K562 (cell line): ENCODE results near the gene CMTR1. TPM values are rescaled to one million over a fixed set of nuclear protein-coding genes. Genes with fewer than 3 reads are reported as not detected.

Source experiments
- ATAC-seq: fragments of 200-7000 bp; cut with Tn5 transposase; 3 replicates; pipeline ENCODE4 v1.9.1; 2020; ENCODE audit warnings: moderate library complexity
- BruUV-seq: library from RNA; stranded (reverse); fragments of 400-500 nt; replicated peaks from 2 replicates; lab custom pipeline; 2021; lab: Mats Ljungman, UMichigan
- CTCF ChIA-PET: fragments of 300-600 bp; formaldehyde crosslinking; extraction: SDS; loops from one replicate; lab custom pipeline; 2021; ENCODE audit warnings: low intra/inter-chr PET ratio; lab: Yijun Ruan, JAX
- POLR2A ChIA-PET: fragments of 300-600, 350-650 bp; sonication (Branson Sonifier 250); formaldehyde crosslinking; extraction: SDS; loops from one replicate; lab custom pipeline; 2021; ENCODE audit warnings: antibody characterized with exemption, inconsistent platforms; lab: Yijun Ruan, JAX
- DNase-seq, 4 experiments: peaks; one replicate each; pipeline versions ENCODE4 v3.0.0 to v3.0.0-alpha.2; 2011 to 2018; ENCODE audit warnings: low spot score in 3 of 4, mixed read lengths in 3 of 4; ENCODE audit errors: extremely low read depth in 1 of 4
- FAIRE-seq: peaks from 2 replicates; lab custom pipeline; 2011; peaks lifted over from hg19 to GRCh38; lab: Jason Lieb, UNC
- H2AFZ ChIP-seq: 2 replicates; pipeline ENCODE4 v1.6.0; 2011; ENCODE audit warnings: low read depth, low read length, control low read depth, inconsistent platforms
- H3K27ac ChIP-seq: fragments of 200-600 bp; 3 replicates; pipeline ENCODE4 v1.8.0; 2011; ENCODE audit warnings: low read depth, mild to moderate bottlenecking, control low read depth, inconsistent platforms, low read length, moderate library complexity, mixed read lengths; ENCODE audit errors: extremely low read depth
- H3K27me3 ChIP-seq, 2 experiments: fragments of 300-600 bp in 1 of 2; 2 replicates in 1 of 2; 3 replicates in 1 of 2; pipeline versions ENCODE4 v1.6.0 to v1.8.0; 2011; ENCODE audit warnings: inconsistent platforms in 2 of 2, low read length in 2 of 2, mild to moderate bottlenecking in 1 of 2, mixed read lengths in 1 of 2, moderate library complexity in 1 of 2; ENCODE audit not compliant: control insufficient read depth in 2 of 2, insufficient read depth in 2 of 2
- H3K36me3 ChIP-seq: fragments of 300-600 bp; 3 replicates; pipeline ENCODE4 v1.8.0; 2011; ENCODE audit warnings: mild to moderate bottlenecking, low read length, inconsistent platforms; ENCODE audit not compliant: control insufficient read depth, insufficient read depth
- H3K4me1 ChIP-seq, 2 experiments: fragments of 200-600 bp in 1 of 2; replicated peaks in 1 of 2; 2 replicates in 1 of 2; 3 replicates in 1 of 2; pipeline versions ENCODE4 v1.5.1 to v1.8.0; 2011; ENCODE audit warnings: inconsistent platforms in 2 of 2, low read length in 2 of 2, mild to moderate bottlenecking in 1 of 2, mixed read lengths in 1 of 2, moderate library complexity in 1 of 2; ENCODE audit not compliant: control insufficient read depth in 2 of 2, insufficient read depth in 2 of 2
- H3K4me2 ChIP-seq: 2 replicates; pipeline ENCODE4 v1.6.1; 2011; ENCODE audit warnings: low read length, control low read depth, inconsistent platforms, mixed read lengths; ENCODE audit not compliant: insufficient read depth
- H3K4me3 ChIP-seq: fragments of 200-600 bp; sonication (generic), shearing (Covaris generic); 2 replicates; pipeline ENCODE4 v1.5.1; 2016; ENCODE audit warnings: control low read depth, inconsistent platforms
- H3K79me2 ChIP-seq: fragments of 200-600 bp; 3 replicates; pipeline ENCODE4 v1.8.0; 2011; ENCODE audit warnings: low read length, inconsistent platforms; ENCODE audit not compliant: control insufficient read depth, insufficient read depth
- H3K9ac ChIP-seq, 2 experiments: 2 replicates each; pipeline versions ENCODE4 v1.6.0 to v1.6.1; 2011; ENCODE audit warnings: low read depth in 2 of 2, low read length in 2 of 2, control low read depth in 1 of 2, inconsistent platforms in 1 of 2, mild to moderate bottlenecking in 1 of 2, mixed read lengths in 1 of 2; ENCODE audit not compliant: insufficient read depth in 1 of 2
- H3K9me1 ChIP-seq: one replicate; pipeline ENCODE4 v1.6.0; 2011; ENCODE audit warnings: inconsistent platforms, mild to moderate bottlenecking, low read length, moderate library complexity; ENCODE audit not compliant: control insufficient read depth, insufficient read depth
- H3K9me3 ChIP-seq: replicated peaks from 2 replicates; pipeline ENCODE4 v1.5.1; 2011; ENCODE audit warnings: low read depth, low read length, inconsistent platforms; ENCODE audit not compliant: control insufficient read depth, insufficient read depth
- H4K20me1 ChIP-seq: replicated peaks from 2 replicates; pipeline ENCODE4 v1.6.1; 2011; ENCODE audit warnings: low read length, inconsistent platforms, mixed read lengths; ENCODE audit not compliant: control insufficient read depth, insufficient read depth
- ARID1B ChIP-seq: fragments of 450-650 bp; IDR thresholded peaks from 2 replicates; pipeline ENCODE4 v1.6.1; 2016; ENCODE audit warnings: antibody characterized with exemption, mild to moderate bottlenecking, inconsistent platforms
- CCNT2 ChIP-seq: IDR thresholded peaks from 2 replicates; pipeline ENCODE4 v1.6.1; 2011; ENCODE audit warnings: borderline replicate concordance, low read depth, mild to moderate bottlenecking, moderate library complexity, mixed read lengths, low read length; ENCODE audit not compliant: insufficient read length; ENCODE audit errors: extremely low read depth
- ELF4 ChIP-seq: fragments of 450-650 bp; formaldehyde crosslinking; IDR thresholded peaks from 2 replicates; pipeline ENCODE4 v1.4.0; 2022; ENCODE audit warnings: missing genetic modification characterization
- GTF2E2 ChIP-seq: fragments of 200-800 bp; sonication (Bioruptor generic); IDR thresholded peaks from 2 replicates; pipeline ENCODE4 v1.6.1; 2016; ENCODE audit warnings: missing genetic modification characterization, missing compliant biosample characterization
- GTF2F1 ChIP-seq: IDR thresholded peaks from 2 replicates; pipeline ENCODE4 v1.6.1; 2011; ENCODE audit warnings: low read depth, low read length, improper control_type of control experiment
- NCOA2 ChIP-seq, 2 experiments: fragments of 450-650 bp; IDR thresholded peaks; 2 replicates each; pipeline ENCODE4 v1.6.1; 2018; ENCODE audit warnings: mild to moderate bottlenecking in 2 of 2, moderate library complexity in 1 of 2; ENCODE audit not compliant: partially characterized antibody in 2 of 2
- PCBP2 ChIP-seq: fragments of 200-400 bp; formaldehyde crosslinking; IDR thresholded peaks from 2 replicates; pipeline ENCODE4 v1.6.1; 2018; ENCODE audit warnings: low read length, low read depth, mild to moderate bottlenecking, moderate library complexity; ENCODE audit not compliant: poor library complexity, severe bottlenecking
- ZKSCAN3 ChIP-seq: fragments of 250-450 bp; sonication (Bioruptor Pico); IDR thresholded peaks from 2 replicates; pipeline ENCODE4 v1.4.0; 2020
- ZNF354B ChIP-seq: fragments of 250-450 bp; sonication (Bioruptor Pico); IDR thresholded peaks from 2 replicates; pipeline ENCODE4 v1.4.0; 2020
- ZNF592 ChIP-seq: fragments of 450-650 bp; IDR thresholded peaks from 2 replicates; pipeline ENCODE4 v1.6.1; 2017; ENCODE audit warnings: antibody characterized with exemption, mild to moderate bottlenecking
- WGBS: fragments of 100-300 bp; shearing (Covaris generic); methylation state at CpG from one replicate; pipeline ENCODE4 v1.1.6; 2016; ENCODE audit warnings: low coverage, mixed read lengths; ENCODE audit not compliant: insufficient coverage; ENCODE audit errors: missing lambda C conversion rate; 5-methylcytosine and 5-hydroxymethylcytosine counted together
- in situ Hi-C: fragments of 300-500 bp; cut with MboI; formaldehyde crosslinking; loops from 4 replicates; pipeline ENCODE4 v1.15.0; 2018; ENCODE audit warnings: inconsistent platforms, mixed read lengths
- intact Hi-C: fragments of 100-400 bp; cut with micrococcal nuclease; formaldehyde crosslinking; loops from 2 replicates; pipeline ENCODE4 v1.14.2; 2022
- polyA plus RNA-seq, 8 experiments: library from polyadenylated mRNA; depleted of rRNA in 4 of 8; stranded (reverse) in 5 of 8; unstranded in 3 of 8; fragments of >200 nt; fragmentation: Nextera tagmentation in 2 of 8; fragmentation: Illumina TruSeq in 1 of 8; extraction: Ambion mirVana in 2 of 8; extraction: Trizol in 1 of 8; gene quantifications; 2 replicates each; pipeline versions ENCODE4 v1.2.1 to v1.2.3, GENCODE V29; 2011 to 2014; ENCODE audit warnings: inconsistent platforms in 1 of 8, missing spikeins in 1 of 8
- total RNA-seq, 7 experiments: library from RNA; depleted of rRNA in 6 of 7; stranded (reverse); fragments of >200 nt in 6 of 7; fragmentation: Illumina TruSeq in 2 of 7; extraction: Trizol in 2 of 7; gene quantifications; 2 replicates each; pipeline versions ENCODE4 v1.2.1 to v1.2.3, GENCODE V29; 2011 to 2021; ENCODE audit warnings: low replicate concordance in 1 of 7
- TF ChIP-seq, protein P1 (sequence below): fragments of 200-800 bp; sonication (Bioruptor generic); IDR thresholded peaks from 2 replicates; pipeline ENCODE4 v1.6.1; 2016; ENCODE audit warnings: missing genetic modification characterization, missing compliant biosample characterization

CMTR1 gene
- total and polyA plus RNA-seq, 9 of the 15 experiments (the other 6 are each of a cell fraction or from before 2014, with no cell fraction given): 2.9 to 63.5 (median 49.5) TPM

- intact Hi-C loops: loop anchor here (5.0 kb wide), 1 partner anchor 44 kb away; no protein-coding TSS in a partner anchor
- CTCF ChIA-PET: no interaction called here
- TF ChIP-seq CCNT2: no peak
- TF ChIP-seq PCBP2: no peak
- TF ChIP-seq ZNF592: no peak
- TF ChIP-seq ELF4 (CRISPR knock-in tag): 0 out of 2 replicates have a peak, but pooled peaks have one; percentile 10
- 0 out of 2 replicates have a peak, but pooled peaks have one; percentile 7 for TF ChIP-seq ARID1B
- TF ChIP-seq ZKSCAN3: no peak
- TF ChIP-seq, protein P1, sequence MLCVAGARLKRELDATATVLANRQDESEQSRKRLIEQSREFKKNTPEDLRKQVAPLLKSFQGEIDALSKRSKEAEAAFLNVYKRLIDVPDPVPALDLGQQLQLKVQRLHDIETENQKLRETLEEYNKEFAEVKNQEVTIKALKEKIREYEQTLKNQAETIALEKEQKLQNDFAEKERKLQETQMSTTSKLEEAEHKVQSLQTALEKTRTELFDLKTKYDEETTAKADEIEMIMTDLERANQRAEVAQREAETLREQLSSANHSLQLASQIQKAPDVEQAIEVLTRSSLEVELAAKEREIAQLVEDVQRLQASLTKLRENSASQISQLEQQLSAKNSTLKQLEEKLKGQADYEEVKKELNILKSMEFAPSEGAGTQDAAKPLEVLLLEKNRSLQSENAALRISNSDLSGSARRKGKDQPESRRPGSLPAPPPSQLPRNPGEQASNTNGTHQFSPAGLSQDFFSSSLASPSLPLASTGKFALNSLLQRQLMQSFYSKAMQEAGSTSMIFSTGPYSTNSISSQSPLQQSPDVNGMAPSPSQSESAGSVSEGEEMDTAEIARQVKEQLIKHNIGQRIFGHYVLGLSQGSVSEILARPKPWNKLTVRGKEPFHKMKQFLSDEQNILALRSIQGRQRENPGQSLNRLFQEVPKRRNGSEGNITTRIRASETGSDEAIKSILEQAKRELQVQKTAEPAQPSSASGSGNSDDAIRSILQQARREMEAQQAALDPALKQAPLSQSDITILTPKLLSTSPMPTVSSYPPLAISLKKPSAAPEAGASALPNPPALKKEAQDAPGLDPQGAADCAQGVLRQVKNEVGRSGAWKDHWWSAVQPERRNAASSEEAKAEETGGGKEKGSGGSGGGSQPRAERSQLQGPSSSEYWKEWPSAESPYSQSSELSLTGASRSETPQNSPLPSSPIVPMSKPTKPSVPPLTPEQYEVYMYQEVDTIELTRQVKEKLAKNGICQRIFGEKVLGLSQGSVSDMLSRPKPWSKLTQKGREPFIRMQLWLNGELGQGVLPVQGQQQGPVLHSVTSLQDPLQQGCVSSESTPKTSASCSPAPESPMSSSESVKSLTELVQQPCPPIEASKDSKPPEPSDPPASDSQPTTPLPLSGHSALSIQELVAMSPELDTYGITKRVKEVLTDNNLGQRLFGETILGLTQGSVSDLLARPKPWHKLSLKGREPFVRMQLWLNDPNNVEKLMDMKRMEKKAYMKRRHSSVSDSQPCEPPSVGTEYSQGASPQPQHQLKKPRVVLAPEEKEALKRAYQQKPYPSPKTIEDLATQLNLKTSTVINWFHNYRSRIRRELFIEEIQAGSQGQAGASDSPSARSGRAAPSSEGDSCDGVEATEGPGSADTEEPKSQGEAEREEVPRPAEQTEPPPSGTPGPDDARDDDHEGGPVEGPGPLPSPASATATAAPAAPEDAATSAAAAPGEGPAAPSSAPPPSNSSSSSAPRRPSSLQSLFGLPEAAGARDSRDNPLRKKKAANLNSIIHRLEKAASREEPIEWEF: peak; percentile 23; the same call in 1 of the 2 replicates
- TF ChIP-seq GTF2E2 (tag): no peak
- TF ChIP-seq ZNF354B (CRISPR knock-in tag): no peak
- no peak for TF ChIP-seq GTF2F1
- peak in 1 of 2 experiments; percentile 46 for TF ChIP-seq NCOA2 (IDR thresholded peaks at IDR 0.05; ENCODE audit: partially characterized antibody in 2 of 2)
Measured at GRCh38 chr6:37426058-37426944, 6.7 kb upstream of the CMTR1 start.

More at GRCh38 chr6:37426058-37426944, 6.7 kb upstream of the CMTR1 start:
- H2AFZ ChIP-seq: peak overlapping the region; percentile 79
- peak overlapping the region; percentile 66 to 85; a peak in 3 of 4 replicates for H3K9ac ChIP-seq
- peak overlapping the region; percentile 23 for H3K4me3 ChIP-seq
- peak overlapping the region; percentile 89 for H3K4me2 ChIP-seq
- in situ Hi-C loops: no loop called here
- peaks cover 47% of the 10 kb centered on the region for H3K79me2 ChIP-seq
- H3K9me3 ChIP-seq: peaks cover 4% of the 10 kb centered on the region; the same call in 1 of the 2 replicates
- H3K4me1 ChIP-seq: peaks cover 9 to 10% of the 10 kb centered on the region in 2 experiments; a peak in 4 of 5 replicates
- POLR2A ChIA-PET: interaction anchor here (0.8 to 2.4 kb wide), 11 partner anchors 9 to 306 kb away, joined by 3 to 7 read pairs (median 3); no protein-coding TSS in a partner anchor
- DNase-seq: peak in 1 of 4 experiments; percentile 49
- no peak for FAIRE-seq
- H3K9me1 ChIP-seq: no peaks in the 10 kb centered on the region
- peak; percentile 52 for ATAC-seq
- BruUV-seq: no TSS peak
- H3K27ac ChIP-seq: peak overlapping the region; percentile 79
- H3K27me3 ChIP-seq: no peaks in the 10 kb centered on the region
- no peaks in the 10 kb centered on the region for H4K20me1 ChIP-seq
- WGBS: 6% methylated on average over 4 of the region's 4 CpGs
- no peaks in the 10 kb centered on the region for H3K36me3 ChIP-seq
